ENCODE results near the gene PCID2.

The PCID2 gene

DNA sequence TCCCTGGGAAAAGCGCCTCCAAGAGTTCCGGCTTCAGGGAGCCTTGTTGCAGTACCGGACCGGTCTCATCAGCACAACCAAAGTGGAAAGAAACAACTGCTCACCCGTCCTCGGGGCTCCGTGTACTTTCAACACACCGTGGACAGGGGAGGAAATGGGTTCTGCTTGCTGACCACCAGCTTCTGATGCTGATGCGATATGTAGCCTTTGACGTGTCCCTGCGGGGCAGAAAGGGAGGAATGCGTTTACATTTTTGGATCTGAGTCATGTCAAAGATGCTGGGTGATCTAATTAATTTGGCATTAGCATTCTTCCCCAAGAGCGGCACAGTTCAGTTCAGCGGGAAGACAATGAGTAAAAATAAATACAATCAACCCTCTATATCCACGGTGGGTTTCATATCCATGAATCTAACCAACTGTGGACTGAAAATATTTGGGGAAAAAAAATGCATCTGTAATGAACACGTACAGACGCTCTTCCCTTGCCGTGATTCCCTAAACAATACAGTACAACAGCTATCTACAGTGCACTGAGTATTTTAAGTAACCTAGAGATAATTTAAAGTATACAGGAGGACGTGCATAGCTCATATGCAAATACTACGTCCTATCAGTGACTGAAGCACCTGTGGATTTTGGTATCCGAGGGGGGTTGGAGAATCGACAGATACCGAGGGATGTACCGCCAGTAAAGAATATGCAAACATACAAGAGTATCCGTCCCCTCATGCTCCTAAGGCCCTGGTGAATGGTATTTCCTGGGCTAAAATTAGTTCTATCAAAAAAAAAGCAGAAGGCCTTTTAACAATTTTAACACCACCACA, 30.2 kb downstream of the PCID2 start:
- Histone ChIP-seq H3K27me3 (ENCODE audit: control insufficient read depth in 2 of 2, insufficient read depth in 2 of 2, low read length in 2 of 2) (no peaks in the 10 kb centered on the region), H3K36me3 (ENCODE audit: control insufficient read depth in 2 of 2, insufficient read depth in 2 of 2, low read length in 2 of 2) (peaks cover 45 to 63% of the 10 kb centered on the region in 2 donors), H3K4me1 (ENCODE audit: control insufficient read depth in 2 of 2, insufficient read depth in 2 of 2, low read length in 2 of 2) (peaks cover 0 to 6% of the 10 kb centered on the region in 2 donors), H3K9ac (ENCODE audit: low read depth in 1 of 2, low read length in 2 of 2) (no peak overlapping the region), H3K27ac (ENCODE audit: low read depth in 2 of 2, low read length in 2 of 2) (no peak overlapping the region), H3K9me3 (ENCODE audit: control insufficient read depth in 2 of 2, low read length in 2 of 2) (no peaks in the 10 kb centered on the region), H3K4me3 (ENCODE audit: low read length in 2 of 2) (no peak overlapping the region)

DNA sequence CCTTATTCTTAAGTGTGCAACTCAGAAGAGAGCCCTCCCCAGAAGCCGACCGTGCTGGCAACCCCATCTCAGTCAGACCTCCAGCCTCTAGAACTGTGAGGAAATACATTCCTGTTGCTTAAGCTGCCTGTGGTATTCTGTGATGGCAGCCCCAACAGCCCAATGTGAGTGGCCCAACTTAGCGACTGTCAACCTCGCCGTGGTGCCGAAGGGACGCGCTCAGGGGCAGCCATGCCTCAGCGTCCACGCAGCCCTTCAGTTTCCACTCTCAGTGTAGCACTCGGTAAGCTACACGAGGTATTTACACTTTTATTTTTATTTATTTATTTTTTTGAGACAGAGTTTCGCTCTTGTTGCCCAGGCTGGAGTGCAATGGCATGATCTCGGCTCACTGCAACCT, 31.6 kb downstream of the PCID2 start:
- Histone ChIP-seq H3K27ac (ENCODE audit: low read depth in 2 of 2, low read length in 2 of 2) (no peak overlapping the region), H3K9me3 (ENCODE audit: control insufficient read depth in 2 of 2, low read length in 2 of 2) (no peaks in the 10 kb centered on the region), H3K4me1 (ENCODE audit: control insufficient read depth in 2 of 2, insufficient read depth in 2 of 2, low read length in 2 of 2) (peaks cover 0 to 6% of the 10 kb centered on the region in 2 donors), H3K4me3 (ENCODE audit: low read length in 2 of 2) (no peak overlapping the region), H3K36me3 (ENCODE audit: control insufficient read depth in 2 of 2, insufficient read depth in 2 of 2, low read length in 2 of 2) (peaks cover 40 to 61% of the 10 kb centered on the region in 2 donors), H3K9ac (ENCODE audit: low read depth in 1 of 2, low read length in 2 of 2) (no peak overlapping the region), H3K27me3 (ENCODE audit: control insufficient read depth in 2 of 2, insufficient read depth in 2 of 2, low read length in 2 of 2) (no peaks in the 10 kb centered on the region)

DNA sequence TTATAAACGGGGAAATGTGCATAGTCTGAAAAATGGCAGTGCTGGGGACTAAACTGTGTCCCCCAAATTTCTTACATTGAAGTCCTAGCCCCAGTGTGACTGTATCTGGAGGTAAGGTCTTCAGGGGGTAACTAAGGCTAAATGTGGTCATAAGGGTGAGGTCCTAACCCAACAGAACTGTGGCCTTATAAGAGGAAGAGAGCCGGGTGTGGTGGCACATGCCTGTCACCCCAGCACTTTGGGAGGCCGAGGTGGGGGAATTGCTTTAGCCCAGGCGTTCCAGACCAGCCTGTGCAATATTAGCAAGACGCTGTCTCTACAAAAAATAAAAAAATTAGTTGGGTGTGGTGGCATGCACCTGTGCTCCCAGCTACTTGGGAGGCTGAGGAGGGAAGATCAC, 32.2 kb downstream of the PCID2 start:
- no peak overlapping the region for H3K9ac ChIP-seq (ENCODE audit: low read depth in 1 of 2, low read length in 2 of 2)
- no peaks in the 10 kb centered on the region for H3K9me3 ChIP-seq (ENCODE audit: control insufficient read depth in 2 of 2, low read length in 2 of 2)
- H3K27ac ChIP-seq (ENCODE audit: low read depth in 2 of 2, low read length in 2 of 2), result no peak overlapping the region
- no peaks in the 10 kb centered on the region for H3K27me3 ChIP-seq (ENCODE audit: control insufficient read depth in 2 of 2, insufficient read depth in 2 of 2, low read length in 2 of 2)
- H3K4me3 ChIP-seq (ENCODE audit: low read length in 2 of 2), result no peak overlapping the region
- peaks cover 40 to 63% of the 10 kb centered on the region in 2 donors for H3K36me3 ChIP-seq (ENCODE audit: control insufficient read depth in 2 of 2, insufficient read depth in 2 of 2, low read length in 2 of 2)
- H3K4me1 ChIP-seq (ENCODE audit: control insufficient read depth in 2 of 2, insufficient read depth in 2 of 2, low read length in 2 of 2), result peaks cover 0 to 9% of the 10 kb centered on the region in 2 donors

DNA sequence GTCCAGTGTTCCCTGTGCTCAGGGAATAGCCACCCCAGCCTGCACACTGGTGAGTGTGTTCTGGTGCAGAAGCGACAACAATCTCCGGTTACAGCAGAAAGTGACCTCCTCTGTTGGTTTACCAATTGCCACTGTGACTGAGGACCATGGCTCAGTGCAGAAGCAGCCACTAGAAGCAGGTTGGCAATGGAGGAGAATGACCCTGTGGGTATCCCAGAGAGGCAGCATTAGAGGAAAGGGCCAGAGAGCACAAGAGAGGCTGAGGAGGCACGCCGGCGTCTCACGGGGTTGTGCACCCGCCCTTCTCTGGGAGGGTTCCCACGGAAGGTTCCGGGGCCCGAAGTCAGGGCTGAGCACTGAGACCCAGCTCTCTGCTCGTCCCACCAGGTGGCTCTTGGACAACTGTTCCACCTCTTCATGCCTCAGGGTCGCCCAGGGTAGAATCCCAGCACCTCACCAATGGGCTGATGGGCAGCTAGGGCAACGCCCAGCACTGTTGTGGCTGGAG, 36.0 kb downstream of the PCID2 start:
- peaks cover 3 to 18% of the 10 kb centered on the region in 2 donors for H3K4me1 ChIP-seq (ENCODE audit: control insufficient read depth in 2 of 2, insufficient read depth in 2 of 2, low read length in 2 of 2)
- H3K9me3 ChIP-seq (ENCODE audit: control insufficient read depth in 2 of 2, low read length in 2 of 2), result no peaks in the 10 kb centered on the region
- no peaks in the 10 kb centered on the region for H3K27me3 ChIP-seq (ENCODE audit: control insufficient read depth in 2 of 2, insufficient read depth in 2 of 2, low read length in 2 of 2)
- no peak overlapping the region for H3K27ac ChIP-seq (ENCODE audit: low read depth in 2 of 2, low read length in 2 of 2)
- no peak overlapping the region for H3K9ac ChIP-seq (ENCODE audit: low read depth in 1 of 2, low read length in 2 of 2)
- no peak overlapping the region for H3K4me3 ChIP-seq (ENCODE audit: low read length in 2 of 2)
- H3K36me3 ChIP-seq (ENCODE audit: control insufficient read depth in 2 of 2, insufficient read depth in 2 of 2, low read length in 2 of 2), result peaks cover 6 to 32% of the 10 kb centered on the region in 2 donors

DNA sequence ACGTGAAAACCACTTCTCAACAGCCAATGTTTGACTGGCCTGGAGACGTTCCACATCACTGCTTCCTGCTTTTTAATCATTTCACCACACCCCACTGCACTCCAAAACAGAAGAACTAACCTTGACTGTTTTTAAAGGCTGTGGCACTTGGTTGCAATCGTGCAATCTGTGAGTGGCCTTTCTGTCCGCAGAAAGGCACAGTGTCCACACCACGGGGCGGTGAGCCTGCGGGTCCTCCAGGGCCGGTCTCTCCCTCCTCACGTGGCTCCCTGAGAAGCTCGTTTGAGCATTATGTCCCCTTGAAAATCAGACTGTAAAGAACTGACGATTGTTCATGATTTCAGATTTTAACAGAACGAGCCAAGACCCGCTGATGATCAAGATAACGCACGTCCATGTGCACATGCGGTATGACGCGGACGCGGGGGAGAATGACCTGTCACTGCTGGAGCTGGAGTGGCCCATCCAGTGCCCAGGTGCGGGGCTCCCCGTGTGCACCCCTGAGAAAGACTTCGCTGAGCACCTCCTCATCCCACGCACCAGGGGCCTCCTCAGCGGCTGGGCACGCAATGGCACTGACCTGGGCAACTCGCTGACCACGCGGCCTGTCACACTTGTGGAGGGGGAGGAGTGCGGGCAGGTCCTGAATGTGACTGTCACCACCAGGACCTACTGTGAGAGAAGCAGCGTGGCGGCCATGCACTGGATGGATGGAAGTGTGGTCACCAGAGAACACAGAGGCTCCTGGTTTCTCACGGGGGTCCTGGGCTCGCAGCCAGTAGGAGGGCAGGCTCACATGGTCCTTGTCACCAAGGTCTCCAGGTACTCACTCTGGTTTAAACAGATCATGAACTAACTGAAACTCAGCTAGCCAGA, 37.0 kb downstream of the PCID2 start:
- H3K36me3 ChIP-seq (ENCODE audit: control insufficient read depth in 2 of 2, insufficient read depth in 2 of 2, low read length in 2 of 2), result peaks cover 2 to 25% of the 10 kb centered on the region in 2 donors
- H3K4me3 ChIP-seq (ENCODE audit: low read length in 2 of 2), result no peak overlapping the region
- no peak overlapping the region for H3K27ac ChIP-seq (ENCODE audit: low read depth in 2 of 2, low read length in 2 of 2)
- peaks cover 5 to 23% of the 10 kb centered on the region in 2 donors for H3K4me1 ChIP-seq (ENCODE audit: control insufficient read depth in 2 of 2, insufficient read depth in 2 of 2, low read length in 2 of 2)
- H3K9me3 ChIP-seq (ENCODE audit: control insufficient read depth in 2 of 2, low read length in 2 of 2), result no peaks in the 10 kb centered on the region
- H3K27me3 ChIP-seq (ENCODE audit: control insufficient read depth in 2 of 2, insufficient read depth in 2 of 2, low read length in 2 of 2), result no peaks in the 10 kb centered on the region
- H3K9ac ChIP-seq (ENCODE audit: low read depth in 1 of 2, low read length in 2 of 2), result no peak overlapping the region

DNA sequence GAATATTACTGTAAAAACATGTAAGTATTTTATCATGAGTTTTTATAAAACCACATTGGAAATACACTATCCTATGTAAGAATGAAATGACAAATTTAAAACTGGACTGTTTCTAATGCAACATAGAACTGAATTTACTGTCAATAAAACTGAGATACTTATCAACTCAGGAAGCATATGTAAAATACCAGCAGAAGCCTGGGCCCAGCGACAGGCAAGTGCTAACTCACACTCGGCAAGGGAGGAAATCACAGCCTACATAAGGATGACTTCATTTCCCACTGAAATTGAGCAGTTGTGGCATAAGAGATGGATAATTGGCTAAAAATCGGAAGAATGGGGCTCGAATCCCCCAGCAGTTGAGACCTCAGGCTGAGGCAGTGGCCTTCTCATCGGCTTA, 38.0 kb downstream of the PCID2 start:
- no peaks in the 10 kb centered on the region for H3K9me3 ChIP-seq (ENCODE audit: control insufficient read depth in 2 of 2, low read length in 2 of 2)
- H3K4me3 ChIP-seq (ENCODE audit: low read length in 2 of 2), result no peak overlapping the region
- H3K9ac ChIP-seq (ENCODE audit: low read depth in 1 of 2, low read length in 2 of 2), result no peak overlapping the region
- peaks cover 0 to 21% of the 10 kb centered on the region in 2 donors for H3K36me3 ChIP-seq (ENCODE audit: control insufficient read depth in 2 of 2, insufficient read depth in 2 of 2, low read length in 2 of 2)
- no peaks in the 10 kb centered on the region for H3K27me3 ChIP-seq (ENCODE audit: control insufficient read depth in 2 of 2, insufficient read depth in 2 of 2, low read length in 2 of 2)
- no peak overlapping the region for H3K27ac ChIP-seq (ENCODE audit: low read depth in 2 of 2, low read length in 2 of 2)
- H3K4me1 ChIP-seq (ENCODE audit: control insufficient read depth in 2 of 2, insufficient read depth in 2 of 2, low read length in 2 of 2), result peaks cover 8 to 23% of the 10 kb centered on the region in 2 donors

DNA sequence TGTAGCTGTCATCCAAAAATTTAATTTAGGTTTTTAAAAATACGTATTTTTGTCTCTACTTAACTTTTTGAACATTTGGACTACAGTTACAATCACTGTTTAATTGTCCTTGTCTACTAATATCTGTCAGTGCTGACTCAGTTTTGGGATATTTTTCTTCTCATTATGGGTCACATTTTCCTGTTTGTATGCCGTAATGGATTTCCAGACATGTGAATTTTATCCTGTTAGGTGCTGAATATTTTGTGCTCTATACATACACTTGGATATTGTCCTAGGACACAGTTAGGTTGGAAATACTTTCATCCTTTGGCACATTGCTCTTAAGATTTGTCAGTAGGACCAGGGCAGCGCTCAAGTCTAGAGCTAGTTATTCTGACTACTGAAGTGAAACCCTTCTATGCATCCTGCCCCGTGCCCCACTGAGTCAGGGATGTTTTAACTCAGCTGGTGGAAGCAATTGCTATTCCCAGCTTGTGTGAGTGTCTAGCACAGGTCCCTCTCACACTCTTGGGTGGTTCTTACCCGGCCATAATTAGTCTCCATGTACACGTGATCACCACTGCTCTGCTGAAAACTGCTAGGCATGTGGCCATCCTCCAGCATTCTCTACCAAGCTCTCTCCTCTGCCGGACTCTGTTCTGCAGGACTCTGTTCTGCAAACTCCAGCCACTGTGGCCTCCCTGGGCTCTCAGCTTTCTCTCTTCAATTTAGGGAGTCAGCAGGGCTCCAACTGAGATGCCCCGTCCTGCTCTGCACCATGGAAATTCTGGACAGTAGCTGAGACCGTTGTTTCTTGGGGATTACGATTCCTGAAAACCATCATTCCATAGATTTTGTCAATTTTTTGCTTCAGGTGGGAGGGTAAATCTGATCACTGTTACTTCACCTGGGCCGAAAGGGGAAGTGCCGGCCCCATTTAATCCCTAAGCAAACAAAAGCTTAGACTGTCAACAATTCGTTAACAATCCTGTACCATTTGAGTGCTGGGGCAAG, 38.9 kb downstream of the PCID2 start:
- Histone ChIP-seq H3K27ac (ENCODE audit: low read depth in 2 of 2, low read length in 2 of 2) (no peak overlapping the region), H3K27me3 (ENCODE audit: control insufficient read depth in 2 of 2, insufficient read depth in 2 of 2, low read length in 2 of 2) (no peaks in the 10 kb centered on the region), H3K4me3 (ENCODE audit: low read length in 2 of 2) (no peak overlapping the region), H3K9ac (ENCODE audit: low read depth in 1 of 2, low read length in 2 of 2) (no peak overlapping the region), H3K9me3 (ENCODE audit: control insufficient read depth in 2 of 2, low read length in 2 of 2) (no peaks in the 10 kb centered on the region), H3K36me3 (ENCODE audit: control insufficient read depth in 2 of 2, insufficient read depth in 2 of 2, low read length in 2 of 2) (peaks cover 0 to 13% of the 10 kb centered on the region in 2 donors), H3K4me1 (ENCODE audit: control insufficient read depth in 2 of 2, insufficient read depth in 2 of 2, low read length in 2 of 2) (peaks cover 8 to 23% of the 10 kb centered on the region in 2 donors)

DNA sequence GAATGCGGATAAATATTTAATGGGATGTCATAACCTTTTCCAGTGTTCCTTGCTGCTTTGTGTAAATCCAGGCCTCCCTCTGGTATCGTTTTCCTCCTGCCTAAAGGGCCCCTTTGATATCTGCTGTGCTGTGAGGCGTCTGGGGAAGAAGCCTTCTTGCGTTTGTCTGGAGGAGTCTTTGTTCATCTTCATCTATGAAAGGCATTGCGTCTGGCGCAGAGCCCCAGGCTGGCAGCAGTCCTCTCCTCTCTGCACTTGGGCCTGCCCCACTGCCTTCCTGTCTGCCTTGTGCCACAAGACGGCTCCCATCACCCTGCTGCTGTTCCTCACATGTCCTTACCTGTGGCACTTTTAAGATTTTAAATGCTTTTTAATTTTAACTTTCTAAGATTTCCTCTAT, 40.3 kb downstream of the PCID2 start:
- H3K27me3 ChIP-seq (ENCODE audit: control insufficient read depth in 2 of 2, insufficient read depth in 2 of 2, low read length in 2 of 2), result peaks cover 0 to 5% of the 10 kb centered on the region in 2 donors
- no peak overlapping the region for H3K27ac ChIP-seq (ENCODE audit: low read depth in 2 of 2, low read length in 2 of 2)
- H3K4me3 ChIP-seq (ENCODE audit: low read length in 2 of 2), result no peak overlapping the region
- no peak overlapping the region for H3K9ac ChIP-seq (ENCODE audit: low read depth in 1 of 2, low read length in 2 of 2)
- H3K9me3 ChIP-seq (ENCODE audit: control insufficient read depth in 2 of 2, low read length in 2 of 2), result no peaks in the 10 kb centered on the region
- H3K4me1 ChIP-seq (ENCODE audit: control insufficient read depth in 2 of 2, insufficient read depth in 2 of 2, low read length in 2 of 2), result peaks cover 8 to 23% of the 10 kb centered on the region in 2 donors
- H3K36me3 ChIP-seq (ENCODE audit: control insufficient read depth in 2 of 2, insufficient read depth in 2 of 2, low read length in 2 of 2), result peaks cover 0 to 9% of the 10 kb centered on the region in 2 donors

DNA sequence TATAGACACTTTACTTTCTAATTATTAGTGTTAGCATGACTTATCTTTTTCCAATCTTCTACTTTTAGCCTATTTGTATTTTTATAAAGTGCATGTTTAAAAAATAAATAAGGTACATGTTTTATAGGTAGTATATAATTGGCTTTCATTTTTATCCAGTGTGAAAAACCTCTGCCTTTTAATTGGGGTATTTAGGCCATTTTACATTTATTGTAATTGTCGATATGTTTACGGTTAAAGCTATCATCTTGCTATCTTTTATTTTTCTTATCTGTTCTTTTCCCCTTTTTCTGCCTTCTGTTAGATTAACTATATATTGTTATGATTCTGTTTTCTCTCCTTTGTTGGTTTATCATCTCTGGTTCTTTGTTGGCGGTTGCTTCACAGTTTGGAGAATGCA, 40.9 kb downstream of the PCID2 start:
- H3K27me3 ChIP-seq (ENCODE audit: control insufficient read depth in 2 of 2, insufficient read depth in 2 of 2, low read length in 2 of 2), result peaks cover 4 to 9% of the 10 kb centered on the region in 2 donors
- H3K36me3 ChIP-seq (ENCODE audit: control insufficient read depth in 2 of 2, insufficient read depth in 2 of 2, low read length in 2 of 2), result peaks cover 0 to 9% of the 10 kb centered on the region in 2 donors
- peaks cover 8 to 23% of the 10 kb centered on the region in 2 donors for H3K4me1 ChIP-seq (ENCODE audit: control insufficient read depth in 2 of 2, insufficient read depth in 2 of 2, low read length in 2 of 2)
- H3K4me3 ChIP-seq (ENCODE audit: low read length in 2 of 2), result no peak overlapping the region
- H3K9ac ChIP-seq (ENCODE audit: low read depth in 1 of 2, low read length in 2 of 2), result no peak overlapping the region
- H3K27ac ChIP-seq (ENCODE audit: low read depth in 2 of 2, low read length in 2 of 2), result no peak overlapping the region
- no peaks in the 10 kb centered on the region for H3K9me3 ChIP-seq (ENCODE audit: control insufficient read depth in 2 of 2, low read length in 2 of 2)
